ENCODE data around the gene RIF1. TPM values are rescaled to one million over a fixed set of nuclear protein-coding genes. Genes with fewer than 3 reads are reported as not detected.
A peak's percentile ranks its signal among the peaks of the same experiment; 100 is the strongest.

Gene RIF1, protein sequence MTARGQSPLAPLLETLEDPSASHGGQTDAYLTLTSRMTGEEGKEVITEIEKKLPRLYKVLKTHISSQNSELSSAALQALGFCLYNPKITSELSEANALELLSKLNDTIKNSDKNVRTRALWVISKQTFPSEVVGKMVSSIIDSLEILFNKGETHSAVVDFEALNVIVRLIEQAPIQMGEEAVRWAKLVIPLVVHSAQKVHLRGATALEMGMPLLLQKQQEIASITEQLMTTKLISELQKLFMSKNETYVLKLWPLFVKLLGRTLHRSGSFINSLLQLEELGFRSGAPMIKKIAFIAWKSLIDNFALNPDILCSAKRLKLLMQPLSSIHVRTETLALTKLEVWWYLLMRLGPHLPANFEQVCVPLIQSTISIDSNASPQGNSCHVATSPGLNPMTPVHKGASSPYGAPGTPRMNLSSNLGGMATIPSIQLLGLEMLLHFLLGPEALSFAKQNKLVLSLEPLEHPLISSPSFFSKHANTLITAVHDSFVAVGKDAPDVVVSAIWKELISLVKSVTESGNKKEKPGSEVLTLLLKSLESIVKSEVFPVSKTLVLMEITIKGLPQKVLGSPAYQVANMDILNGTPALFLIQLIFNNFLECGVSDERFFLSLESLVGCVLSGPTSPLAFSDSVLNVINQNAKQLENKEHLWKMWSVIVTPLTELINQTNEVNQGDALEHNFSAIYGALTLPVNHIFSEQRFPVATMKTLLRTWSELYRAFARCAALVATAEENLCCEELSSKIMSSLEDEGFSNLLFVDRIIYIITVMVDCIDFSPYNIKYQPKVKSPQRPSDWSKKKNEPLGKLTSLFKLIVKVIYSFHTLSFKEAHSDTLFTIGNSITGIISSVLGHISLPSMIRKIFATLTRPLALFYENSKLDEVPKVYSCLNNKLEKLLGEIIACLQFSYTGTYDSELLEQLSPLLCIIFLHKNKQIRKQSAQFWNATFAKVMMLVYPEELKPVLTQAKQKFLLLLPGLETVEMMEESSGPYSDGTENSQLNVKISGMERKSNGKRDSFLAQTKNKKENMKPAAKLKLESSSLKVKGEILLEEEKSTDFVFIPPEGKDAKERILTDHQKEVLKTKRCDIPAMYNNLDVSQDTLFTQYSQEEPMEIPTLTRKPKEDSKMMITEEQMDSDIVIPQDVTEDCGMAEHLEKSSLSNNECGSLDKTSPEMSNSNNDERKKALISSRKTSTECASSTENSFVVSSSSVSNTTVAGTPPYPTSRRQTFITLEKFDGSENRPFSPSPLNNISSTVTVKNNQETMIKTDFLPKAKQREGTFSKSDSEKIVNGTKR (N-terminal part only)
- total RNA-seq (10 to 100 TPM; 48.1 to 66.1 TPM), polyA plus RNA-seq (ENCODE audit: insufficient read length in 2 of 2) (10 to 100 TPM; 15.5 to 23.4 TPM)
- long read RNA-seq, donor 1, result 0 reads
- long read RNA-seq, donor 2, result 0 reads
- long read RNA-seq, donor 3, result 0 reads
- long read RNA-seq, donor 4, result 0 reads

DNA sequence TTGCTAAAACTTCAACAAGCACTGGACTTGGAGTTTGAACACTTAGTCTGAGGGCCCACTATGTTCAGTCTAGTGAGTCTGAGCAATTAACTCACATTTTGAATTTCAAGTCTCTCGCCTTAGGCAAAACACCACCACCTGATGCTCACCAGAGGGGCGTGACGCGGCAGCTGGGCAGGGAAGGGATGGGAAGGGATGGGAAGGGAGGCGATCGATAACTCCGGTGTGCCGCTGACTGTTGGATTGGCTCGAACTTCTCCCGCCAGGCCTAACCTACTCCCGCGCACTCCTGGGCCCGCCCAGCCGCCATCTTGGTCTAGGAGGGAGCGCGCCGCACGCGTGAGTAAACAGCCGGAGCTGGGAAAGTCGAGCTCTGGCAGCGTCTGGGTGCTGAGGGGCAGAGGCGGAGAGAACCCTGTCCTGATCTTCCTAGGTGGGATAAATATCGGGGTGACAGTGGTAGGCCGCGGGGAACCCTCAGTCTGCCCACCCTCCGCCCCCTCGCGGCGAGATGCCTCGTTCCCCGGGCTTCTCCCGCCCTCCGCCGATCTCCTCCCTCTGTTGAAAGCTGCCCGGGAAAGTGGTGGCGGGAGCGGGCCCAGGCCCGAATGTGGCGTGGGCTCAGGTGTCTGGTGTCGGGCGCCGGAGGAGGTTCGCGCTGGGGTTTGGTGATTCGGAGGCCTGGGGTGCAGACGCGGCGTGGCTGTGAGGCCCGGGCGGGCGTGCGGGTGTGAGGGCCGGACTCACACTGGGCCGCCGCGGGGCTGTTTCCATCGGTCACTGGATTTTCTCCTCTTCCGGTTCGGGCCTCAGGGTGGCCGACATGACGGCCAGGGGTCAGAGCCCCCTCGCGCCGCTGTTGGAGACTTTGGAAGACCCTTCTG lies at the start of gene RIF1:
RIF1 (plus strand) TSS at position 302 of the 884 bp plus-strand sequence; CDS start at position 824, 522 bp downstream.
- DNase-seq (ENCODE audit: low read depth in 4 of 6, low spot score in 6 of 6), result peak; percentile 73 to 97 (median 82)

DNA sequence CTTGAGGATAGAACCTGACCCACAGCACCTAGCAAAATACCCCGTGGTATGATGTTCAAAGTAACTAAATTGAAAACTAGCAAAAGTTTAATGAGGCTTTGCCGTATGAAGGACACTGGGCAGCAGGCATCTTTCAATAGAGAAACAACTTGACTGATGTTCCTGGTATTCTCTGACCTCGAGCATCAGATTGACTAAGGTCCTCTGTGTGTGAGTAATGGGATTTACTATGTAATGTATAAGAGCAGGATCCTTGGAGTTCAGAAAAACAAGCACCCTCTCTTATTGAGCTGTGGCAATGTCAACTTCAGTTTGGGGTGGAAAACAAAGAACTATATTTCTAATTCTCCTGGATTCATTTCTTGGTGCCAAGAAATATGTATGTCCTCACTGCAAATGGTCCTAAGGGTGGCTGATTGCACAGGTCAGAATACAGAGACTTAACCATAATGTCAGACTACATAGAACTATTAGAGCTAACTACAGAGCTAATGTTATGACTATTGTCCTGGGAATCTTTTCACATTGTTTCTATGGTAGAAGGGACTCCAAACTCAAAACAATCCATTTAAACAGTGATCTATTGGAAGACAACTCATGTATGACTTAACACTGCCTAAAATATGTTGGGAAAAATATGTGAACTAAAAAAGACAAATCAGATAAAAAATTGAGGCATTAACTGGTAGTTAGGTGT lies 47.9 kb upstream of the RIF1 start:
- no peaks in the 10 kb centered on the region for H3K27me3 ChIP-seq (ENCODE audit: control insufficient read depth, insufficient read depth, low read length)
- no peak overlapping the region for H3K27ac ChIP-seq (ENCODE audit: low read depth, low read length)
- 53% methylated on average over 2 of the region's 3 CpGs for WGBS (ENCODE audit: insufficient coverage)
- no peaks in the 10 kb centered on the region for H3K9me3 ChIP-seq (ENCODE audit: control insufficient read depth, insufficient read depth, low read length)
- H3K4me3 ChIP-seq (ENCODE audit: low read depth, low read length), result no peak overlapping the region
- H3K4me1 ChIP-seq (ENCODE audit: control insufficient read depth, insufficient read depth, low read length), result no peaks in the 10 kb centered on the region
- no peaks in the 10 kb centered on the region for H3K36me3 ChIP-seq (ENCODE audit: control insufficient read depth, insufficient read depth, low read length)
- no peak for DNase-seq (ENCODE audit: low read depth in 4 of 6, low spot score in 6 of 6)

More for the DNA sequence above, at the start of gene RIF1:
- WGBS (ENCODE audit: insufficient coverage), result under 1% methylated on average over 64 of the region's 65 CpGs
- Histone ChIP-seq H3K27me3 (ENCODE audit: control insufficient read depth, insufficient read depth, low read length) (no peaks in the 10 kb centered on the region), H3K4me1 (ENCODE audit: control insufficient read depth, insufficient read depth, low read length) (peaks cover 10% of the 10 kb centered on the region), H3K27ac (ENCODE audit: low read depth, low read length) (peak within 1 kb of the TSS; percentile 98), H3K4me3 (ENCODE audit: low read depth, low read length) (peak within 1 kb of the TSS; percentile 96), H3K9me3 (ENCODE audit: control insufficient read depth, insufficient read depth, low read length) (no peaks in the 10 kb centered on the region), H3K36me3 (ENCODE audit: control insufficient read depth, insufficient read depth, low read length) (peaks cover 13% of the 10 kb centered on the region)

DNA sequence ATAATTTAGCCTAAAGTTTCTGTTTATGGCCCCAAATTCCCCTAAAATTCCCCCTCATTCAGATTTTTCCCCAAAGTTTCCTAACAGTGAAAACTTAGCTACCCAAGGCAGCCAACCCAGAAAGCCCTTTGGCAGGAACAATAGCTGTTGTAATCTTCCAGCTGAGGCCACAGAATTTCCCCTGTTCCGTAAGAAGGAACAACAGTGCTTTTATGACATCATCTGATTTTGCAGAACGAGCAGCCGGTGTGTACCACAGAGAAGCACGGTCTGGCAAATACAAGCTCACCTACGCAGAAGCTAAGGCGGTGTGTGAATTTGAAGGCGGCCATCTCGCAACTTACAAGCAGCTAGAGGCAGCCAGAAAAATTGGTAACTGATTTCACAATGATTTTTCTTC lies 46.0 kb upstream of the RIF1 start:
- Histone ChIP-seq H3K27ac (ENCODE audit: low read depth, low read length) (no peak overlapping the region), H3K9me3 (ENCODE audit: control insufficient read depth, insufficient read depth, low read length) (no peaks in the 10 kb centered on the region), H3K27me3 (ENCODE audit: control insufficient read depth, insufficient read depth, low read length) (no peaks in the 10 kb centered on the region), H3K36me3 (ENCODE audit: control insufficient read depth, insufficient read depth, low read length) (no peaks in the 10 kb centered on the region), H3K4me3 (ENCODE audit: low read depth, low read length) (no peak overlapping the region), H3K4me1 (ENCODE audit: control insufficient read depth, insufficient read depth, low read length) (no peaks in the 10 kb centered on the region)
- 73% methylated on average over 8 of the region's 8 CpGs for WGBS (ENCODE audit: insufficient coverage)
- DNase-seq (ENCODE audit: low read depth in 4 of 6, low spot score in 6 of 6), result no peak

DNA sequence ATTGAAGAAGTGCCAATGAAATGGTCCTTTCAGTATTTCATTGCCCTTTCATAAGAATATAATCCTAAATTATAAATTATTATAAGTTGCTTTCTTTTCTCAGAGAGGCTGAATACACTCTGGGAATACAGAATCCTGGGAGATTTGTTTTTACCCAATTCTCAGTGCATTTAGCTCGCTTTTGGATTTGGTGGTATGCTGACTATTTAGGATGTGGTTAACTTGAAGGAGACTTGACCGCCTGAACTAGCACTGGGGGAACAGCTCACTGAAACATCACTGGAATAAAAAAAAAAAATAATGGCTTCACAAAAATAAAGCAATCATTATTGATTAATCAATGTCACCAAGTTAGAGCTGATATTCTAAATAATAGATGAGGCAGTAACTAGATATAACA lies 42.1 kb upstream of the RIF1 start:
- Histone ChIP-seq H3K4me1 (ENCODE audit: control insufficient read depth, insufficient read depth, low read length) (no peaks in the 10 kb centered on the region), H3K36me3 (ENCODE audit: control insufficient read depth, insufficient read depth, low read length) (no peaks in the 10 kb centered on the region), H3K4me3 (ENCODE audit: low read depth, low read length) (no peak overlapping the region), H3K27me3 (ENCODE audit: control insufficient read depth, insufficient read depth, low read length) (no peaks in the 10 kb centered on the region), H3K9me3 (ENCODE audit: control insufficient read depth, insufficient read depth, low read length) (no peaks in the 10 kb centered on the region), H3K27ac (ENCODE audit: low read depth, low read length) (no peak overlapping the region)
- no CpG with 5 or more reads among the region's 2 CpGs for WGBS (ENCODE audit: insufficient coverage)
- DNase-seq (ENCODE audit: low read depth in 4 of 6, low spot score in 6 of 6), result no peak

DNA sequence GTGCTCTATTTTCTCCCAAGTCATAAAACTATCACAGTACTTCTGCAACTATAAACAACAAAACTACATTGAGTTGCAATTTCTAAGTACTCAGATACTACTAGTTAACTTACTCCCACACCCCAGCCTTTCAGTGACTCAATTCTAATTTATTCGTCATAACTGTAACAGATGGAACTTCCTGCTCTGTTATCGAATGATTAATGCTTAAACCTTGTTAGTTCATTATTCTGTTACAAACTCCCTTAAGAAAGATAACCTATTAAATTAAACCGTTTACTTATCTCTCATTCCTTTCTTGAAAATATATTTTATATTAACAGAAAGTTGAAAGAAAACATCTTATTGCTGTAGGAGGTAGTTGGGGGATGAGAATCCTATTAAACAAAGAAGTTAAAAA lies 35.3 kb upstream of the RIF1 start:
- WGBS (ENCODE audit: insufficient coverage), result 50% methylated on average over 1 of the region's 3 CpGs
- H3K4me1 ChIP-seq (ENCODE audit: control insufficient read depth, insufficient read depth, low read length), result no peaks in the 10 kb centered on the region
- no peak overlapping the region for H3K4me3 ChIP-seq (ENCODE audit: low read depth, low read length)
- H3K36me3 ChIP-seq (ENCODE audit: control insufficient read depth, insufficient read depth, low read length), result no peaks in the 10 kb centered on the region
- H3K27ac ChIP-seq (ENCODE audit: low read depth, low read length), result no peak overlapping the region
- DNase-seq (ENCODE audit: low read depth in 4 of 6, low spot score in 6 of 6), result no peak
- no peaks in the 10 kb centered on the region for H3K27me3 ChIP-seq (ENCODE audit: control insufficient read depth, insufficient read depth, low read length)
- no peaks in the 10 kb centered on the region for H3K9me3 ChIP-seq (ENCODE audit: control insufficient read depth, insufficient read depth, low read length)

DNA sequence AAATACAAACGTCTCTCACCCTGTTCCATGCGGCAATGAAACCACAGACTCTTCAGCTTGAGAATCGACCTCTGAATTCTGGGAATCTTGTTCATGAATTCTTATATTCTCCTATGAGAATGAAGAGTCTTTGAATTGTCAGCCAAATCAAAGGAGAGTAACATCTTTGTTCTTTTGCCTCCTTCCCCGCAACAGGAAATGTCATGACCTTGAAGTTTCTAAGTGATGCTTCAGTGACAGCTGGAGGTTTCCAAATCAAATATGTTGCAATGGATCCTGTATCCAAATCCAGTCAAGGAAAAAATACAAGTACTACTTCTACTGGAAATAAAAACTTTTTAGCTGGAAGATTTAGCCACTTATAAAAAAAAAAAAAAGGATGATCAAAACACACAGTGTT lies 30.5 kb upstream of the RIF1 start:
- H3K36me3 ChIP-seq (ENCODE audit: control insufficient read depth, insufficient read depth, low read length), result no peaks in the 10 kb centered on the region
- no CpG with 5 or more reads among the region's 4 CpGs for WGBS (ENCODE audit: insufficient coverage)
- H3K4me3 ChIP-seq (ENCODE audit: low read depth, low read length), result no peak overlapping the region
- no peaks in the 10 kb centered on the region for H3K27me3 ChIP-seq (ENCODE audit: control insufficient read depth, insufficient read depth, low read length)
- no peak overlapping the region for H3K27ac ChIP-seq (ENCODE audit: low read depth, low read length)
- no peaks in the 10 kb centered on the region for H3K9me3 ChIP-seq (ENCODE audit: control insufficient read depth, insufficient read depth, low read length)
- H3K4me1 ChIP-seq (ENCODE audit: control insufficient read depth, insufficient read depth, low read length), result no peaks in the 10 kb centered on the region
- DNase-seq (ENCODE audit: low read depth in 4 of 6, low spot score in 6 of 6), result no peak

DNA sequence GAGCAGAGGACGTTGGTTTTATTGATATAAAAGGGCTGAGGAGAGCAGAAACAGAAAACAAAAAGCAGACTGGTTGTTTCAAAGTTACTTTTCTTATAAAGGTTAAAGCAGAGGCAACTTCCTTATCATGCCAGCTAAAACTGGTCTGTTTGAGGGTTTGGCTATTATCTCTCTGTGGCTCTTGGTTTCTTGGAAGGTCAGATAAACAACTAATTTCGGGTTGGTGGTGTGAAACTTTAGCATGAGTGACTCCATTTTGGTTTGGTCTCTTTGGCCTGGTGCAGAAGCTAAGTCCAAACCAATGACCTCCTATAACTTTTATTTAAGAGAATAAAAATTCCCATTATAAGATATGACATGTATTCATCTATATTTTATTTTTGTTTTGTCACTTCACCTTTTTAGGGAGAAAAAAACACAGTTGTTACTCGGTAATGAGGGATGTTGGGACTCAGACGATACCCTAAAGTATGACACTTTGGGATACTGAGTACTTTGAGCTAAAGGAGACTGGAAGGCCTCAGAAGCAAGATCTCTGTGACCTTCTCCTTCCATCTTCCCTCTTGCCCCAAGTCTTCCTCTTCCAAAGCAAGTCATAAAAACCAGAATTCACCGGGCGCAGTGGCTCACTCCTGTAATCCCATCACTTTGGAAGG lies 29.0 kb upstream of the RIF1 start:
- no peaks in the 10 kb centered on the region for H3K9me3 ChIP-seq (ENCODE audit: control insufficient read depth, insufficient read depth, low read length)
- DNase-seq (ENCODE audit: low read depth in 4 of 6, low spot score in 6 of 6), result no peak
- no peaks in the 10 kb centered on the region for H3K27me3 ChIP-seq (ENCODE audit: control insufficient read depth, insufficient read depth, low read length)
- WGBS (ENCODE audit: insufficient coverage), result 100% methylated on average over 2 of the region's 6 CpGs
- H3K36me3 ChIP-seq (ENCODE audit: control insufficient read depth, insufficient read depth, low read length), result no peaks in the 10 kb centered on the region
- no peak overlapping the region for H3K4me3 ChIP-seq (ENCODE audit: low read depth, low read length)
- H3K4me1 ChIP-seq (ENCODE audit: control insufficient read depth, insufficient read depth, low read length), result no peaks in the 10 kb centered on the region
- no peak overlapping the region for H3K27ac ChIP-seq (ENCODE audit: low read depth, low read length)

DNA sequence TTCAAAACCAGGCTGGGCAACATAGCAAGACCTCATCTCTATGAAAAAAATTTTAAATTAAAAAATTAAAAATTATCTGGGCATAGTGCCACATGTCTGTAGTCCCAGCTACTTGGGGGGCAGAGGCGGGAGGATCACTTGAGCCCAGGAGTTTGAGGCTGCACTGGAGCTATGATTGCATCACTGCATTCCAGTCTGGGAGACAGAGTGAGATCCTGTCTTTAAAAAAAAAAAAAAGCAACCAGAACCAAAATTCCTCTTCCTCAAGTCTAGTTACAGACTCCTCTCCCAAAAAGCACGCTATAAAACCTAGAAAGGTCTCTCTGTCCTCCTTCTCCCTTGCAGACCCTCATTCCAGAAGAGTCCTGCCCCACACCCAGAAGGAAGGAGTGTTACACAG lies 28.4 kb upstream of the RIF1 start:
- no peak for DNase-seq (ENCODE audit: low read depth in 4 of 6, low spot score in 6 of 6)
- Histone ChIP-seq H3K4me1 (ENCODE audit: control insufficient read depth, insufficient read depth, low read length) (no peaks in the 10 kb centered on the region), H3K27ac (ENCODE audit: low read depth, low read length) (no peak overlapping the region), H3K27me3 (ENCODE audit: control insufficient read depth, insufficient read depth, low read length) (no peaks in the 10 kb centered on the region), H3K9me3 (ENCODE audit: control insufficient read depth, insufficient read depth, low read length) (no peaks in the 10 kb centered on the region), H3K36me3 (ENCODE audit: control insufficient read depth, insufficient read depth, low read length) (no peaks in the 10 kb centered on the region), H3K4me3 (ENCODE audit: low read depth, low read length) (no peak overlapping the region)
- 100% methylated on average over 2 of the region's 2 CpGs for WGBS (ENCODE audit: insufficient coverage)

All from spinal cord (tissue), 10 donors.